HCT116 (cell line): ENCODE data around the gene KRT33B. TPM values are rescaled to one million over a fixed set of nuclear protein-coding genes. Genes with fewer than 3 reads are reported as not detected.

Experiments used
- ATAC-seq: fragments of 200-7000 bp; cut with Tn5 transposase; 2 replicates; pipeline ENCODE4 v1.9.1; 2020; ENCODE audit warnings: mild to moderate bottlenecking, moderate library complexity
- BruUV-seq: library from RNA; stranded (reverse); fragments of 400-500 nt; replicated peaks from 2 replicates; lab custom pipeline; 2021; lab: Mats Ljungman, UMichigan
- CTCF ChIA-PET: fragments of 300-600 bp; sonication (Branson Sonifier 250); formaldehyde crosslinking; loops from one replicate; lab custom pipeline; 2021; ENCODE audit warnings: antibody characterized with exemption; lab: Charles Lee
- POLR2A ChIA-PET: fragments of 300-600, 350-600 bp; sonication (Branson Sonifier 250); formaldehyde crosslinking; loops from one replicate; lab custom pipeline; 2021; ENCODE audit warnings: antibody characterized with exemption; lab: Charles Lee
- RAD21 ChIA-PET, 2 experiments: fragments of 300-600 bp; sonication (Branson Sonifier 250); formaldehyde crosslinking; loops; one replicate each; lab custom pipeline; 2023; ENCODE audit warnings: low total read pairs in 2 of 2; ENCODE audit not compliant: uncharacterized antibody in 2 of 2, unreplicated experiment in 2 of 2, low non-redundant PET in 1 of 2; lab: Charles Lee
- DNase-seq: peaks from one replicate; pipeline ENCODE4 v3.0.0-alpha.2; 2010; ENCODE audit warnings: low read depth, low spot score
- H2AFZ ChIP-seq: fragments of 200-600 bp; shearing (Covaris generic), sonication (generic); 2 replicates; pipeline ENCODE4 v1.6.1; 2017; ENCODE audit warnings: low read depth, mixed run types, mixed read lengths, antibody characterized with exemption, low read length; ENCODE audit not compliant: poor library complexity, severe bottlenecking
- H3K27ac ChIP-seq: 2 replicates; pipeline ENCODE4 v1.5.1; 2012; ENCODE audit warnings: low read depth, low read length
- H3K27me3 ChIP-seq: fragments of 200-600 bp; sonication (generic); 2 replicates; pipeline ENCODE4 v1.6.1; 2016; ENCODE audit warnings: mixed run types, low read length, mixed read lengths; ENCODE audit not compliant: insufficient read depth
- H3K36me3 ChIP-seq, 2 experiments: fragments of 200-500 bp in 1 of 2; fragments of 200-600 bp in 1 of 2; sonication (Bioruptor generic) in 1 of 2; sonication (generic) in 1 of 2; 2 replicates each; pipeline versions ENCODE4 v1.5.1 to v1.6.1; 2014 to 2016; ENCODE audit warnings: low read length in 2 of 2, inconsistent platforms in 1 of 2, mixed read lengths in 1 of 2, mixed run types in 1 of 2; ENCODE audit not compliant: insufficient read depth in 2 of 2, control insufficient read depth in 1 of 2
- H3K4me1 ChIP-seq, 2 experiments: fragments of 200-600 bp in 1 of 2; sonication (generic) in 1 of 2; 2 replicates each; pipeline versions ENCODE4 v1.5.1 to v1.6.1; 2012 to 2017; ENCODE audit warnings: low read length in 2 of 2, inconsistent platforms in 1 of 2, mild to moderate bottlenecking in 1 of 2, mixed read lengths in 1 of 2, mixed run types in 1 of 2, moderate library complexity in 1 of 2; ENCODE audit not compliant: insufficient read depth in 2 of 2, control insufficient read depth in 1 of 2
- H3K4me2 ChIP-seq: fragments of 200-600 bp; sonication (generic); 2 replicates; pipeline ENCODE4 v1.6.1; 2017; ENCODE audit warnings: mixed run types, low read length, mixed read lengths
- H3K4me3 ChIP-seq, 2 experiments: fragments of 200-600 bp in 1 of 2; sonication (generic) in 1 of 2; replicated peaks in 1 of 2; 2 replicates each; pipeline ENCODE4 v1.5.1; 2011 to 2016; ENCODE audit warnings: low read length in 2 of 2, control low read depth in 1 of 2, low read depth in 1 of 2, mild to moderate bottlenecking in 1 of 2, mixed read lengths in 1 of 2, mixed run types in 1 of 2
- H3K79me2 ChIP-seq: fragments of 200-600 bp; sonication (generic); 2 replicates; pipeline ENCODE4 v1.6.1; 2017; ENCODE audit warnings: mild to moderate bottlenecking, mixed run types, low read length, moderate library complexity, mixed read lengths; ENCODE audit not compliant: insufficient read depth
- H3K9ac ChIP-seq: fragments of 200-600 bp; sonication (generic); 2 replicates; pipeline ENCODE4 v1.6.1; 2016; ENCODE audit warnings: low read length, mixed read lengths
- H3K9me2 ChIP-seq: fragments of 200-600 bp; sonication (generic), shearing (Covaris generic); 2 replicates; pipeline ENCODE4 v1.6.1; 2017; ENCODE audit warnings: mixed run types, mild to moderate bottlenecking, moderate library complexity; ENCODE audit not compliant: insufficient read depth
- H3K9me3 ChIP-seq, 2 experiments: fragments of 200-500 bp in 1 of 2; fragments of 200-600 bp in 1 of 2; sonication (Bioruptor generic) in 1 of 2; sonication (generic) in 1 of 2; 2 replicates each; pipeline ENCODE4 v1.6.1; 2014 to 2017; ENCODE audit warnings: low read length in 2 of 2, mixed read lengths in 2 of 2, inconsistent platforms in 1 of 2, low read depth in 1 of 2, mild to moderate bottlenecking in 1 of 2, mixed run types in 1 of 2, moderate library complexity in 1 of 2; ENCODE audit not compliant: control insufficient read depth in 1 of 2, insufficient read depth in 1 of 2
- H4K20me1 ChIP-seq: fragments of 200-600 bp; sonication (generic), shearing (Covaris generic); 2 replicates; pipeline ENCODE4 v1.6.1; 2017; ENCODE audit warnings: mixed run types, mild to moderate bottlenecking, moderate library complexity; ENCODE audit not compliant: insufficient read depth
- ATF3 ChIP-seq: IDR thresholded peaks from 2 replicates; pipeline ENCODE4 v1.6.1; 2012
- CBX3 ChIP-seq: IDR thresholded peaks from 2 replicates; pipeline ENCODE4 v1.6.1; 2012; ENCODE audit warnings: low read depth
- EGR1 ChIP-seq: IDR thresholded peaks from 2 replicates; pipeline ENCODE4 v1.6.1; 2012; ENCODE audit warnings: low read depth
- ELF1 ChIP-seq: IDR thresholded peaks from 2 replicates; pipeline ENCODE4 v1.6.1; 2012; ENCODE audit warnings: low read depth, borderline replicate concordance
- EZH2 ChIP-seq: fragments of 200-600 bp; sonication (generic); IDR thresholded peaks from 2 replicates; pipeline ENCODE4 v1.6.1; 2017; ENCODE audit warnings: antibody characterized with exemption, mixed run types
- FOSL1 ChIP-seq: IDR thresholded peaks from 2 replicates; pipeline ENCODE4 v1.6.1; 2012; ENCODE audit warnings: low read depth
- POLR2AphosphoS5 ChIP-seq: IDR thresholded peaks from 2 replicates; pipeline ENCODE4 v1.6.1; 2011; ENCODE audit warnings: mild to moderate bottlenecking, low read depth, low read length, moderate library complexity
- RAD21 ChIP-seq: IDR thresholded peaks from 2 replicates; pipeline ENCODE4 v1.6.1; 2012; ENCODE audit warnings: low read depth, mild to moderate bottlenecking
- REST ChIP-seq: IDR thresholded peaks from 2 replicates; pipeline ENCODE4 v1.6.1; 2012; ENCODE audit warnings: low read depth
- SP1 ChIP-seq: IDR thresholded peaks from 2 replicates; pipeline ENCODE4 v1.6.1; 2012; ENCODE audit warnings: low read depth
- YY1 ChIP-seq: IDR thresholded peaks from 2 replicates; pipeline ENCODE4 v1.6.1; 2011; ENCODE audit warnings: low read length, low read depth, moderate library complexity, mild to moderate bottlenecking; ENCODE audit not compliant: insufficient replicate concordance; ENCODE audit errors: extremely low read depth
- ZBTB33 ChIP-seq: IDR thresholded peaks from 2 replicates; pipeline ENCODE4 v1.6.1; 2011; ENCODE audit warnings: mild to moderate bottlenecking, low read length, moderate library complexity; ENCODE audit not compliant: insufficient replicate concordance; ENCODE audit errors: extremely low read depth
- ZFX ChIP-seq: fragments of 450-650 bp; IDR thresholded peaks from 2 replicates; pipeline ENCODE4 v1.6.1; 2017
- ZNF274 ChIP-seq: fragments of 200-500 bp; sonication (Bioruptor generic); IDR thresholded peaks from 2 replicates; pipeline ENCODE4 v1.6.1; 2014; ENCODE audit warnings: mild to moderate bottlenecking, low read depth, low read length, inconsistent platforms
- intact Hi-C: fragments of 100-400 bp; cut with micrococcal nuclease; formaldehyde crosslinking; loops from 2 replicates; pipeline ENCODE4 v1.10.0; 2022
- total RNA-seq: library from RNA; stranded (reverse); gene quantifications from one replicate; pipeline ENCODE4 v1.2.1, GENCODE V29; 2021; ENCODE audit not compliant: unreplicated experiment

KRT33B gene
- total RNA-seq, 1 experiment from 2014 or later, result not detected

- Histone ChIP-seq H3K9me3 (peaks cover 4 to 12% of the 10 kb centered on the region in 2 experiments; a peak in 1 of 4 replicates), H3K27ac (no peak overlapping the region), H4K20me1 (no peaks in the 10 kb centered on the region), H3K9me2 (no peaks in the 10 kb centered on the region), H3K9ac (no peak overlapping the region), H3K79me2 (no peaks in the 10 kb centered on the region), H2AFZ (no peak overlapping the region), H3K4me1 (peaks cover 2 to 17% of the 10 kb centered on the region in 2 experiments; a peak in 2 of 4 replicates), H3K4me3 (no peak overlapping the region), H3K27me3 (no peaks in the 10 kb centered on the region), H3K4me2 (no peak overlapping the region), H3K36me3 (no peaks in the 10 kb centered on the region)
- CTCF ChIA-PET, result no interaction called here
- ATAC-seq (no peak), DNase-seq (no peak)
- TF ChIP-seq ZBTB33 (no peak), CBX3 (no peak), YY1 (no peak), EGR1 (no peak), POLR2AphosphoS5 (no peak), EZH2 (no peak), REST (no peak), ELF1 (no peak), SP1 (no peak), FOSL1 (no peak), ZFX (no peak), ZNF274 (no peak), ATF3 (no peak), RAD21 (no peak)
- POLR2A ChIA-PET, result no interaction called here
- no TSS peak for BruUV-seq
- RAD21 ChIA-PET, result no interaction called here
- intact Hi-C loops, result no loop called here
Measured at GRCh38 chr17:41390411-41390938, 20.9 kb upstream of the KRT33B start.
